Measurements from ENCODE around the gene PCSK1.

The PCSK1 gene

DNA sequence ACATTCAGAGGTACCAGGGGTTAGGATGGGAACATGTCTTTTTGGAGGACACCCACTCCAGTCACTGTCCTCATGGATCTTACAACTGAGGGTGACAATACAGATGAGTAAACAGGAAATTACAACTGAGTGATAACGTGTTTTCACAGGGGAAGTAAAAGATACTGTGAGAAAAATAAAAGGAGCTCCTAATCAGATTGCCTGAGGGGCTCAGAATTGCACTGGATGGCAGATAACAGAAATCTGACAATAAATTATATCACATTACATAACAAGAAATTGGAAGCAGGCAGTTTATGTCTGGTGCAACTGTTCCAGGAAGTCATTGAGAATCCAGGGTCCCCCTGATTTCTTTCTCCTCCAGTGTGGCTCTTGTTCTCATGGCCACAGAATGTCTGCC is 40.1 kb upstream of the PCSK1 start:
- DNase-seq = no peak
- TF ChIP-seq, protein P1, sequence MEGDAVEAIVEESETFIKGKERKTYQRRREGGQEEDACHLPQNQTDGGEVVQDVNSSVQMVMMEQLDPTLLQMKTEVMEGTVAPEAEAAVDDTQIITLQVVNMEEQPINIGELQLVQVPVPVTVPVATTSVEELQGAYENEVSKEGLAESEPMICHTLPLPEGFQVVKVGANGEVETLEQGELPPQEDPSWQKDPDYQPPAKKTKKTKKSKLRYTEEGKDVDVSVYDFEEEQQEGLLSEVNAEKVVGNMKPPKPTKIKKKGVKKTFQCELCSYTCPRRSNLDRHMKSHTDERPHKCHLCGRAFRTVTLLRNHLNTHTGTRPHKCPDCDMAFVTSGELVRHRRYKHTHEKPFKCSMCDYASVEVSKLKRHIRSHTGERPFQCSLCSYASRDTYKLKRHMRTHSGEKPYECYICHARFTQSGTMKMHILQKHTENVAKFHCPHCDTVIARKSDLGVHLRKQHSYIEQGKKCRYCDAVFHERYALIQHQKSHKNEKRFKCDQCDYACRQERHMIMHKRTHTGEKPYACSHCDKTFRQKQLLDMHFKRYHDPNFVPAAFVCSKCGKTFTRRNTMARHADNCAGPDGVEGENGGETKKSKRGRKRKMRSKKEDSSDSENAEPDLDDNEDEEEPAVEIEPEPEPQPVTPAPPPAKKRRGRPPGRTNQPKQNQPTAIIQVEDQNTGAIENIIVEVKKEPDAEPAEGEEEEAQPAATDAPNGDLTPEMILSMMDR (IDR thresholded peaks at IDR 0.05; ENCODE audit: low read depth, low read length) = no peak
- Histone ChIP-seq H3K36me3 (no peaks in the 10 kb centered on the region), H3K27me3 (no peaks in the 10 kb centered on the region), H3K4me1 (peaks cover 3% of the 10 kb centered on the region; the same call in 1 of the 2 replicates), H3K9me3 (no peaks in the 10 kb centered on the region), H3K4me3 (ENCODE audit: low read depth, low read length) (no peak overlapping the region)

DNA sequence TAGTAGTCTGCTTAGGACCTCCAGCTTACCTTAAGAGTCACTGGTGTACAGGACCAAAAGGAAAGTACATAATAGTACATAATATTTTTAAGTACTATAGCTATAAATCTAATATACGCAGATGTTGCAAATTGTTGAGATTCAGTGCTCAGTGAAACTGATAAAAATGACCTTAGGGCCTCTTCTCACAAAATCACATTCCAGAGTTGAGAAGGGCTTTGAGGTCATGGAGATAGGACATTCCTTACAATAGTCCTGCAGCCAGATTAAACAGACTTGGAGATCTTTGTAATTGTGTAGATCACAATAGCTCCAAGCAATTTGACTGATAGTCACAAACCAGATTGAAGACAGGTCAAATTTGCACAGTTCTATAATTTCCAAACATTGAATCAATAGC is 37.7 kb upstream of the PCSK1 start:
- no peak for DNase-seq
- Histone ChIP-seq H3K27me3 (no peaks in the 10 kb centered on the region), H3K4me3 (ENCODE audit: low read depth, low read length) (no peak overlapping the region), H3K36me3 (no peaks in the 10 kb centered on the region), H3K9me3 (no peaks in the 10 kb centered on the region), H3K4me1 (peaks cover 3% of the 10 kb centered on the region; the same call in 1 of the 2 replicates)
- TF ChIP-seq, protein P1 (IDR thresholded peaks at IDR 0.05; ENCODE audit: low read depth, low read length) = no peak

- no peaks in the 10 kb centered on the region for H3K9me3 ChIP-seq
- no peak for DNase-seq
- H3K4me3 ChIP-seq (ENCODE audit: low read depth, low read length) = no peak overlapping the region
- TF ChIP-seq, protein P1 (IDR thresholded peaks at IDR 0.05; ENCODE audit: low read depth, low read length) = no peak
- no peaks in the 10 kb centered on the region for H3K36me3 ChIP-seq
- no peaks in the 10 kb centered on the region for H3K27me3 ChIP-seq
- peaks cover 3% of the 10 kb centered on the region; the same call in 1 of the 2 replicates for H3K4me1 ChIP-seq
Observed at GRCh38 chr5:96468956-96469355, 35.9 kb upstream of the PCSK1 start.

DNA sequence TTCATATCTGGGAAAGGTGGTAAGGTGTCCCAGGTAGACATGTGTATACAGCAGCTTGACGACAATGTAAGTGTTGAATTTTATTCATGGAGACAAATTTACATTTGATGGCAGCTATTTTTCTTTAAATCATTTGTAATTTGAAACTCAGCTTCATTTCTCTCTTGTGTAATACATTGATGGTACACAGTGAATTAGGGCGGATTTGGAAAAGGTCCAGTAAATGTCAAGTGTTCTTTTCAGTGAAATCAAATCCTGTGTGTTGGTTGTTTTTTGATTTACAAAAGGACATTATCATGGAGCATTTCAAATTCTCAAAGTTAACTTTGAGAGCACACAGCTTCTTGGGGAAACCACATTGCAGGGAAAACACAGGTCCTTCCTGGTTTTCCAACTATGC is 30.0 kb upstream of the PCSK1 start:
- Histone ChIP-seq H3K4me1 (no peaks in the 10 kb centered on the region), H3K36me3 (no peaks in the 10 kb centered on the region), H3K27me3 (no peaks in the 10 kb centered on the region), H3K9me3 (no peaks in the 10 kb centered on the region), H3K4me3 (ENCODE audit: low read depth, low read length) (no peak overlapping the region)
- TF ChIP-seq, protein P1 (IDR thresholded peaks at IDR 0.05; ENCODE audit: low read depth, low read length) = no peak
- no peak for DNase-seq

DNA sequence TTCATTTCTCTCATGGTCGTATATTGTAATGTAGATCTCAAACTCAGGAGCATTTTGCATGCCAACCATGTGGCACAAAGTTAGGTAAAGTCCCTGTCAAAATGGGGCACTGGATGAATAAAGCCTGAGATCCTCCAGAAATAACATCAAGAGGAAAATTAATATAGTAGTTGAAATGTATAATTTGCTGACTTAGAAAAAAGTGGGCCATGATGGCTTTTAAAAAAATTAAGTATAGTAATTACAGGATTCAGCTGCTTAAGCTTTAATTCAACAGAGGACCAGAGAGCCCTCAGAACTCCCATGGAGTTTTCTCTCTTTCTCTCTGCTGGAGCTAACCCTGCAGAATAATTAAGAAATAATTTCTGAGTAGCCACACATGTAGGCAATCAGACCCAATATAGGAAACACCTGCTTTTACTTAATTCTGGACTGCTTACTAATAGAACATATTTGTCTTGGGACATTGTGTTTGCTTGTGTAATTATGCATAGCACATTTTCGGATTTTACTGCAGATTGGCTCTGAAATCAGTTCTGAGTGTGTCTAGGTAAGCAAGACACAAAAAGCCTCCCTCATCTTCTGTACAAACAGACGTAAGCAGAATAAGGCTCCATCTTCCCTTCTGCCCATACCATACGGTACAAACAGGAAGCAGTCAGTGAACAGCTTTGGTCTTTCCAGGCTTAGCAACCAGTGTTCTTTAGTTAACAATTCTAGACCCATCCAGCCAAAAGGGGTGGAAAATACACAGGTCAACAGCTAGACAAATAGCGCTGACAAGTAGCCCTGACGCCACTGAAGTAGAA is 26.5 kb upstream of the PCSK1 start:
- Histone ChIP-seq H3K27me3 (no peaks in the 10 kb centered on the region), H3K9me3 (no peaks in the 10 kb centered on the region), H3K4me1 (no peaks in the 10 kb centered on the region), H3K4me3 (ENCODE audit: low read depth, low read length) (no peak overlapping the region), H3K36me3 (no peaks in the 10 kb centered on the region)
- no peak for DNase-seq
- TF ChIP-seq, protein P1 (IDR thresholded peaks at IDR 0.05; ENCODE audit: low read depth, low read length) = no peak

DNA sequence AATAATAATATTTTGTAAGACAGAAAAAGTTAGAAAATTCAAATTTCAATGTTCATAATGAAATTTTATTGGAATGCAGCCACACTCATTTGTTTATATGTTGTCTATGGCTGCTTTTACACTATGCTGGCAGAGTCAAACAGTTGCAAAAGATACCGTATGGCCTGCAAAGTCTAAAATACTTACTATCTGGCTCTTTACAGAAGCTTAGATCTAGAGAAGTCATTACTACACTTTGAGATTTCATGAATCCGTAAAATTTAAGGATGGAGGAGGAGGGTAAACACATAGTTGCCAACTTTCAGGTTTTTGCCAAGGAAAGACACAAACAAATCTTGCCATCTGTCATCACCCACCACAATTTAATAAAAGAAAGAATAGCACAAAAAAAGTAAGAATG is 25.1 kb upstream of the PCSK1 start:
- Histone ChIP-seq H3K4me1 (no peaks in the 10 kb centered on the region), H3K4me3 (ENCODE audit: low read depth, low read length) (no peak overlapping the region), H3K36me3 (no peaks in the 10 kb centered on the region), H3K9me3 (no peaks in the 10 kb centered on the region), H3K27me3 (no peaks in the 10 kb centered on the region)
- TF ChIP-seq, protein P1 (IDR thresholded peaks at IDR 0.05; ENCODE audit: low read depth, low read length) = no peak
- no peak for DNase-seq

Measured in BE2C (cell line).